Posterior vena cava (tissue), 2 donors: ENCODE data around the gene ZFAND5. TPM values are rescaled to one million over a fixed set of nuclear protein-coding genes. Genes with fewer than 3 reads are reported as not detected.

Experiments used
- total RNA-seq, 2 donors: library from RNA; stranded (reverse); fragmentation: NEBNext Ultra II Directional; extraction: Animal tissue kit (Norgen Biotek cat#: 25700); gene quantifications; one replicate each; pipeline ENCODE4 v1.2.1, GENCODE V29; 2021
- donor health status: DM: yes; HTN: yes; CAD: no.
- donor health status: DM: yes; HTN: yes; CAD: no.

The ZFAND5 gene
- total RNA-seq, 2 donors from 2014 or later: 141 to 175 TPM

Other genes with a start within 250 kb of the ZFAND5 start
- not detected for gene GDA, start 215.8 kb downstream of the ZFAND5 start, total RNA-seq
- gene TMC1, start 156.4 kb upstream of the ZFAND5 start, total RNA-seq: under 1 TPM; 0.69 to 1.00 TPM